HL-60 (cell line): ENCODE measurements around the gene MYO1B.

ENCODE experiments used
- DNase-seq, 2 experiments: peaks; one replicate each; pipeline ENCODE4 v3.0.0-alpha.2; 2010 to 2020; ENCODE audit warnings: low read depth in 1 of 2, low spot score in 1 of 2
- H3K27ac ChIP-seq: fragments of 250-450 bp; sonication (Bioruptor Pico); replicated peaks from 2 replicates; pipeline ENCODE4 v1.5.1; 2020; ENCODE audit warnings: mild to moderate bottlenecking, moderate library complexity
- H3K27me3 ChIP-seq: fragments of 250-450 bp; sonication (Bioruptor Pico); 2 replicates; pipeline ENCODE4 v1.5.1; 2021; ENCODE audit warnings: mild to moderate bottlenecking, moderate library complexity; ENCODE audit not compliant: insufficient read depth, poor library complexity, severe bottlenecking
- H3K4me3 ChIP-seq: replicated peaks from 2 replicates; pipeline ENCODE4 v1.5.1; 2011; ENCODE audit warnings: mild to moderate bottlenecking, control low read depth, low read length; ENCODE audit not compliant: insufficient read depth
- GABPA ChIP-seq: IDR thresholded peaks from 2 replicates; pipeline ENCODE4 v1.6.1; 2012; ENCODE audit warnings: low read depth
- POLR2AphosphoS5 ChIP-seq: IDR thresholded peaks from 2 replicates; pipeline ENCODE4 v1.6.1; 2012; ENCODE audit warnings: low read depth
- REST ChIP-seq: IDR thresholded peaks from 2 replicates; pipeline ENCODE4 v1.6.1; 2012; ENCODE audit warnings: low read depth; ENCODE audit not compliant: insufficient replicate concordance
- SPI1 ChIP-seq: IDR thresholded peaks from 2 replicates; pipeline ENCODE4 v1.6.1; 2012; ENCODE audit warnings: low read depth, mild to moderate bottlenecking, borderline replicate concordance
- TF ChIP-seq, protein P1 (sequence below): IDR thresholded peaks from one replicate; pipeline ENCODE4 v1.5.1; 2011; ENCODE audit warnings: low read length, control low read depth, inconsistent platforms; ENCODE audit not compliant: insufficient read depth

The MYO1B gene

GRCh38 chr2:191432121-191432520, 186.9 kb downstream of the MYO1B start:
- DNase-seq = no peak
- no peak overlapping the region for H3K27ac ChIP-seq
- no peaks in the 10 kb centered on the region for H3K27me3 ChIP-seq
- H3K4me3 ChIP-seq = no peak overlapping the region
- TF ChIP-seq, protein P1, sequence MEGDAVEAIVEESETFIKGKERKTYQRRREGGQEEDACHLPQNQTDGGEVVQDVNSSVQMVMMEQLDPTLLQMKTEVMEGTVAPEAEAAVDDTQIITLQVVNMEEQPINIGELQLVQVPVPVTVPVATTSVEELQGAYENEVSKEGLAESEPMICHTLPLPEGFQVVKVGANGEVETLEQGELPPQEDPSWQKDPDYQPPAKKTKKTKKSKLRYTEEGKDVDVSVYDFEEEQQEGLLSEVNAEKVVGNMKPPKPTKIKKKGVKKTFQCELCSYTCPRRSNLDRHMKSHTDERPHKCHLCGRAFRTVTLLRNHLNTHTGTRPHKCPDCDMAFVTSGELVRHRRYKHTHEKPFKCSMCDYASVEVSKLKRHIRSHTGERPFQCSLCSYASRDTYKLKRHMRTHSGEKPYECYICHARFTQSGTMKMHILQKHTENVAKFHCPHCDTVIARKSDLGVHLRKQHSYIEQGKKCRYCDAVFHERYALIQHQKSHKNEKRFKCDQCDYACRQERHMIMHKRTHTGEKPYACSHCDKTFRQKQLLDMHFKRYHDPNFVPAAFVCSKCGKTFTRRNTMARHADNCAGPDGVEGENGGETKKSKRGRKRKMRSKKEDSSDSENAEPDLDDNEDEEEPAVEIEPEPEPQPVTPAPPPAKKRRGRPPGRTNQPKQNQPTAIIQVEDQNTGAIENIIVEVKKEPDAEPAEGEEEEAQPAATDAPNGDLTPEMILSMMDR = no peak

DNA sequence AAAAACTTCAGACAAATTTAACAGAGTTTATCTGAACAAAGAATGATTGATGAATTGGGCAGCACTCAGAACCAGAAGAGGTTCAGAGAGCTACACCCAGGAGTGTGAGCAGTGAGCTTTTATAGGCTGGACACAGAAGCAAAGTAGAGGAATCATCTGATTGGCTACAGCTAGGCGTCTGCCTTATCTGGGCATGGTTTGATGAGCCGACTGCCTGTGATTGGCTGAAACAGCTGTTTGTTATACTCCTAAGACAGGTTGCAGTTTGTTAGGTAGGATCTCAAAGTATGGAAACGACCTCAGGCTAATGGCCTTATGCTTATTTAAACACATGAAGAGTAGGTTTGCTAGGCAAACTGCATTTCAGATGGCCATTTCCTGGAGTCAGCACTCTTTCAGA, 188.9 kb downstream of the MYO1B start:
- Histone ChIP-seq H3K27ac (no peak overlapping the region), H3K4me3 (no peak overlapping the region), H3K27me3 (no peaks in the 10 kb centered on the region)
- DNase-seq = no peak
- TF ChIP-seq, protein P1 = no peak
- TF ChIP-seq REST (no peak), GABPA (no peak), SPI1 (no peak), POLR2AphosphoS5 (no peak)

GRCh38 chr2:191435141-191435540, 189.9 kb downstream of the MYO1B start:
- no peak for DNase-seq

More at GRCh38 chr2:191435141-191435540, 189.9 kb downstream of the MYO1B start:
- no peak for TF ChIP-seq SPI1
- TF ChIP-seq REST = no peak
- TF ChIP-seq, protein P1 = no peak
- no peak for TF ChIP-seq GABPA
- H3K4me3 ChIP-seq = no peak overlapping the region
- H3K27me3 ChIP-seq = no peaks in the 10 kb centered on the region
- no peak overlapping the region for H3K27ac ChIP-seq
